NCI-H774 (cell line): ENCODE measurements around the gene BTF3.
A peak's percentile ranks its signal among the peaks of the same experiment; 100 is the strongest.
"Not testable (repeated sequence)": the region's sequence is repeated elsewhere in the genome, so short reads cannot be mapped to it uniquely, and the experiment has no call there.

Experiments
- DNase-seq: peaks from one replicate; lab custom pipeline; 2025; lab: John Stamatoyannopoulos, UW

The BTF3 gene

GRCh38 chr5:73486119-73486899, 11.9 kb upstream of the BTF3 start:
- no peak for DNase-seq

- DNase-seq: not testable (repeated sequence)
Measured at GRCh38 chr5:73487257-73487656, 11.0 kb upstream of the BTF3 start.

- no peak for DNase-seq
Measured at GRCh38 chr5:73487815-73488214, 10.4 kb upstream of the BTF3 start.

GRCh38 chr5:73488806-73489205, 9.4 kb upstream of the BTF3 start:
- DNase-seq: no peak

- DNase-seq: no peak
Measured at GRCh38 chr5:73490088-73490487, 8.2 kb upstream of the BTF3 start.

GRCh38 chr5:73491155-73491554, 7.1 kb upstream of the BTF3 start:
- DNase-seq: no peak

GRCh38 chr5:73493421-73493820, 4.8 kb upstream of the BTF3 start:
- DNase-seq: no peak

- no peak for DNase-seq
Measured at GRCh38 chr5:73494721-73495120, 3.5 kb upstream of the BTF3 start.

- no peak for DNase-seq
Measured at GRCh38 chr5:73495772-73496335, 2.4 kb upstream of the BTF3 start.

- DNase-seq: peak; percentile 27
Measured at GRCh38 chr5:73496984-73497457, 1.2 kb upstream of the BTF3 start.

GRCh38 chr5:73497497-73498056, 665 bp upstream of the BTF3 start:
- no peak for DNase-seq

- DNase-seq: no peak
Measured at GRCh38 chr5:73499187-73499586, 945 bp downstream of the BTF3 start.

GRCh38 chr5:73499756-73500155, 1.5 kb downstream of the BTF3 start:
- DNase-seq: no peak

GRCh38 chr5:73501406-73501805, 3.2 kb downstream of the BTF3 start:
- no peak for DNase-seq

GRCh38 chr5:73506459-73506955, 8.3 kb downstream of the BTF3 start:
- DNase-seq: no peak

- no peak for DNase-seq
Measured at GRCh38 chr5:73507062-73507461, 8.8 kb downstream of the BTF3 start.

GRCh38 chr5:73508521-73508920, 10.3 kb downstream of the BTF3 start:
- DNase-seq: not testable (repeated sequence)

GRCh38 chr5:73513996-73514395, 15.8 kb downstream of the BTF3 start:
- DNase-seq: no peak

- DNase-seq: no peak
Measured at GRCh38 chr5:73514418-73514817, 16.2 kb downstream of the BTF3 start.

- DNase-seq: peak; percentile 66
Measured at GRCh38 chr5:73515232-73515631, 17.0 kb downstream of the BTF3 start.

GRCh38 chr5:73519531-73520283, 21.5 kb downstream of the BTF3 start:
- peak; percentile 73 for DNase-seq

GRCh38 chr5:73522989-73523388, 24.7 kb downstream of the BTF3 start:
- DNase-seq: no peak
